GM12878 (cell line): Measurements from ENCODE around the gene NFIX. TPM values are rescaled to one million over a fixed set of nuclear protein-coding genes. Genes with fewer than 3 reads are reported as not detected.

Source experiments
- ATAC-seq: fragments of 200-7000 bp; cut with Tn5 transposase; 3 replicates; pipeline ENCODE4 v1.9.1; 2020; ENCODE audit warnings: mild to moderate bottlenecking, moderate library complexity
- BruUV-seq: library from RNA; stranded (reverse); fragments of 400-500 nt; replicated peaks from 2 replicates; lab custom pipeline; 2021; lab: Mats Ljungman, UMichigan
- CTCF ChIA-PET: fragments of 300-600 bp; sonication (Branson Sonifier 250); formaldehyde crosslinking; extraction: SDS; loops from one replicate; lab custom pipeline; 2021; ENCODE audit warnings: inconsistent platforms; lab: Yijun Ruan, JAX
- POLR2A ChIA-PET: fragments of 350-600 bp; formaldehyde crosslinking; extraction: SDS; loops from one replicate; lab custom pipeline; 2021; ENCODE audit warnings: inconsistent platforms; lab: Charles Lee
- RAD21 ChIA-PET: fragments of 300-600 bp; sonication (Branson Sonifier 250); formaldehyde crosslinking; loops from one replicate; lab custom pipeline; 2023; ENCODE audit warnings: antibody characterized with exemption; ENCODE audit not compliant: unreplicated experiment; lab: Charles Lee
- SMC1A ChIA-PET: fragments of 300-600 bp; sonication (Branson Sonifier 250); formaldehyde crosslinking; loops from one replicate; lab custom pipeline; 2023; ENCODE audit not compliant: unreplicated experiment, uncharacterized antibody; lab: Charles Lee
- DNase-seq: peaks from one replicate; pipeline ENCODE4 v3.0.0-alpha.2; 2011; ENCODE audit warnings: low read depth, low spot score
- FAIRE-seq: peaks from 3 replicates; lab custom pipeline; 2011; peaks lifted over from hg19 to GRCh38; lab: Jason Lieb, UNC
- H2AFZ ChIP-seq: 2 replicates; pipeline ENCODE4 v1.6.0; 2011; ENCODE audit warnings: low read depth, low read length, control low read depth; ENCODE audit not compliant: control insufficient read depth
- H3K27ac ChIP-seq: 2 replicates; pipeline ENCODE4 v1.5.1; 2011; ENCODE audit warnings: control low read depth; ENCODE audit not compliant: control insufficient read depth, insufficient read depth
- H3K27me3 ChIP-seq, 2 experiments: replicated peaks in 1 of 2; 2 replicates each; pipeline versions ENCODE4 v1.6.0 to v1.6.1; 2011; ENCODE audit warnings: low read length in 1 of 2; ENCODE audit not compliant: control insufficient read depth in 2 of 2, insufficient read depth in 2 of 2
- H3K36me3 ChIP-seq, 2 experiments: 2 replicates each; pipeline ENCODE4 v1.5.1; 2011; ENCODE audit warnings: low read length in 1 of 2; ENCODE audit not compliant: control insufficient read depth in 2 of 2, insufficient read depth in 2 of 2
- H3K4me1 ChIP-seq: 2 replicates; pipeline ENCODE4 v1.6.1; 2011; ENCODE audit warnings: mild to moderate bottlenecking, low read length, moderate library complexity, mixed read lengths; ENCODE audit not compliant: control insufficient read depth, insufficient read depth
- H3K4me2 ChIP-seq: 2 replicates; pipeline ENCODE4 v1.6.0; 2011; ENCODE audit warnings: control low read depth; ENCODE audit not compliant: control insufficient read depth, insufficient read depth
- H3K4me3 ChIP-seq: fragments of 200-600 bp; sonication (generic); 2 replicates; pipeline ENCODE4 v1.5.1; 2016
- H3K79me2 ChIP-seq: 2 replicates; pipeline ENCODE4 v1.6.0; 2011; ENCODE audit warnings: low read length; ENCODE audit not compliant: control insufficient read depth, insufficient read depth
- H3K9ac ChIP-seq: 2 replicates; pipeline ENCODE4 v1.8.0; 2011; ENCODE audit warnings: low read length, control low read depth, mixed read lengths; ENCODE audit not compliant: control insufficient read depth, insufficient read depth
- H3K9me3 ChIP-seq: replicated peaks from 3 replicates; pipeline ENCODE4 v1.5.1; 2011; ENCODE audit warnings: mild to moderate bottlenecking, low read length; ENCODE audit not compliant: control insufficient read depth, insufficient read depth
- H4K20me1 ChIP-seq: 2 replicates; pipeline ENCODE4 v1.6.0; 2011; ENCODE audit not compliant: control insufficient read depth, insufficient read depth
- ATF7 ChIP-seq: fragments of 450-650 bp; IDR thresholded peaks from 2 replicates; pipeline ENCODE4 v1.6.1; 2016; ENCODE audit warnings: low read depth, mild to moderate bottlenecking
- CHD1 ChIP-seq: IDR thresholded peaks from 2 replicates; pipeline ENCODE4 v1.6.1; 2012; ENCODE audit warnings: low read depth, low read length, improper control_type of control experiment
- EGR1 ChIP-seq, 2 experiments: IDR thresholded peaks; 1 replicate in 1 of 2; 2 replicates in 1 of 2; pipeline ENCODE4 v1.6.1; 2011 to 2012; ENCODE audit warnings: low read depth in 2 of 2, low read length in 2 of 2, borderline replicate concordance in 1 of 2, mild to moderate bottlenecking in 1 of 2, moderate library complexity in 1 of 2
- ETV6 ChIP-seq, 2 experiments: fragments of 450-650 bp in 1 of 2; IDR thresholded peaks in 1 of 2; conservative IDR thresholded peaks in 1 of 2; 2 replicates each; pipeline ENCODE4 v1.6.1; 2014; ENCODE audit warnings: antibody characterized with exemption in 1 of 2, borderline replicate concordance in 1 of 2, low read depth in 1 of 2, mild to moderate bottlenecking in 1 of 2, moderate library complexity in 1 of 2
- IRF5 ChIP-seq: fragments of 450-650 bp; IDR thresholded peaks from 2 replicates; pipeline ENCODE4 v1.6.1; 2017; ENCODE audit warnings: borderline replicate concordance
- MTA3 ChIP-seq: IDR thresholded peaks from 2 replicates; pipeline ENCODE4 v1.6.1; 2012; ENCODE audit warnings: low read length, inconsistent platforms, borderline replicate concordance
- NR2F1 ChIP-seq: fragments of 450-650 bp; conservative IDR thresholded peaks from 2 replicates; pipeline ENCODE4 v1.6.1; 2017; ENCODE audit warnings: mild to moderate bottlenecking
- PBX3 ChIP-seq: IDR thresholded peaks from 2 replicates; pipeline ENCODE4 v1.6.1; 2011; ENCODE audit warnings: mild to moderate bottlenecking, low read depth, low read length, moderate library complexity; ENCODE audit not compliant: insufficient replicate concordance
- POLR2AphosphoS2 ChIP-seq: IDR thresholded peaks from 2 replicates; pipeline ENCODE4 v1.6.1; 2011; ENCODE audit warnings: low read depth, mild to moderate bottlenecking, low read length, improper control_type of control experiment, moderate library complexity
- STAT1 ChIP-seq: fragments of 450-650 bp; conservative IDR thresholded peaks from 2 replicates; pipeline ENCODE4 v1.6.1; 2014; ENCODE audit warnings: antibody characterized with exemption, mild to moderate bottlenecking
- SUZ12 ChIP-seq: fragments of 200-600 bp; sonication (generic); IDR thresholded peaks from one replicate; pipeline ENCODE4 v1.6.1; 2018; ENCODE audit warnings: antibody characterized with exemption, mild to moderate bottlenecking; ENCODE audit not compliant: unreplicated experiment
- TCF12 ChIP-seq: IDR thresholded peaks from 2 replicates; pipeline ENCODE4 v1.6.1; 2011; ENCODE audit warnings: low read depth, mild to moderate bottlenecking, low read length
- WGBS: methylation state at CpG from one replicate; pipeline ENCODE4 v1.1.6; 2016; ENCODE audit warnings: low lambda C conversion rate; ENCODE audit not compliant: insufficient replicate concordance, insufficient coverage; ENCODE audit errors: missing lambda C conversion rate; 5-methylcytosine and 5-hydroxymethylcytosine counted together
- in situ Hi-C: fragments of 300-500 bp; cut with MboI; formaldehyde crosslinking; loops from 9 replicates; pipeline ENCODE4 v1.14.3; 2018; ENCODE audit warnings: mixed read lengths
- intact Hi-C: fragments of 100-400 bp; cut with micrococcal nuclease; formaldehyde crosslinking; loops from one replicate; pipeline ENCODE4 v1.14.2; 2022; ENCODE audit not compliant: unreplicated experiment
- polyA plus RNA-seq, 11 experiments: library from polyadenylated mRNA; depleted of rRNA in 4 of 11; unstranded in 6 of 11; stranded (reverse) in 5 of 11; fragments of >200 nt; fragmentation: Nextera tagmentation in 4 of 11; fragmentation: Illumina TruSeq in 1 of 11; extraction: Ambion mirVana in 4 of 11; extraction: Trizol in 1 of 11; gene quantifications; 1 replicate in 1 of 11; 2 replicates in 10 of 11; pipeline versions ENCODE4 v1.2.1 to v1.2.3, GENCODE V29; 2011 to 2016; ENCODE audit warnings: inconsistent platforms in 2 of 11, missing spikeins in 2 of 11, low read depth in 1 of 11
- total RNA-seq, 4 experiments: library from RNA; depleted of rRNA in 3 of 4; stranded (reverse); fragments of >200 nt in 3 of 4; fragmentation: Illumina TruSeq in 1 of 4; extraction: Trizol in 1 of 4; gene quantifications; 2 replicates each; pipeline versions ENCODE4 v1.2.1 to v1.2.3, GENCODE V29; 2013 to 2021

The NFIX gene
- total and polyA plus RNA-seq, 10 of the 15 experiments (the other 5 are each of a cell fraction or from before 2014, with no cell fraction given): 0.02 to 2.2 (median 0.28) TPM

GRCh38 chr19:13024951-13025697, 29.8 kb downstream of the NFIX start (continued):
- no peak for TF ChIP-seq PBX3
- no peak for TF ChIP-seq ETV6 (conservative IDR thresholded peaks at IDR 0.05 in 1 of 2, IDR thresholded peaks at IDR 0.05 in 1 of 2; ENCODE audit: borderline replicate concordance in 1 of 2, low read depth in 1 of 2)
- TF ChIP-seq SUZ12: no peak
- TF ChIP-seq CHD1: no peak
- no peak for TF ChIP-seq POLR2AphosphoS2
- no peak for TF ChIP-seq MTA3
- TF ChIP-seq, all 136 proteins: peak for 0

- RAD21 ChIA-PET: interaction anchor here (0.9 kb wide), 1 partner anchor 36 kb away, joined by 3 read pairs; no protein-coding TSS in a partner anchor
- Histone ChIP-seq H3K4me2 (no peak overlapping the region), H2AFZ (no peak overlapping the region), H3K9me3 (no peaks in the 10 kb centered on the region), H3K36me3 (no peaks in the 10 kb centered on the region), H3K9ac (no peak overlapping the region), H3K4me3 (no peak overlapping the region), H3K27me3 (peaks cover 9 to 17% of the 10 kb centered on the region in 2 experiments), H3K79me2 (no peaks in the 10 kb centered on the region), H4K20me1 (no peaks in the 10 kb centered on the region), H3K4me1 (peaks cover 16% of the 10 kb centered on the region), H3K27ac (no peak overlapping the region)
- WGBS: 61% methylated on average over 7 of the region's 7 CpGs
- BruUV-seq: no TSS peak
- no peak for DNase-seq
- no peak for ATAC-seq
- in situ Hi-C loops (no loop called here), intact Hi-C loops (no loop called here)
- SMC1A ChIA-PET: interaction anchor here (0.6 kb wide), 1 partner anchor 18 kb away, joined by 3 read pairs; no protein-coding TSS in a partner anchor
- no peak for FAIRE-seq
- CTCF ChIA-PET: no interaction called here
- TF ChIP-seq IRF5 (no peak), EGR1 (IDR thresholded peaks at IDR 0.05; ENCODE audit: borderline replicate concordance in 1 of 2, low read depth in 2 of 2, low read length in 2 of 2) (no peak), NR2F1 (no peak), STAT1 (no peak), ATF7 (no peak), TCF12 (no peak)
- POLR2A ChIA-PET: no interaction called here
Measured at GRCh38 chr19:13025819-13026456, 30.7 kb downstream of the NFIX start.
